Left lobe of liver (tissue), 2 donors: ENCODE measurements around the gene CST1. TPM values are rescaled to one million over a fixed set of nuclear protein-coding genes. Genes with fewer than 3 reads are reported as not detected.
"Not testable (repeated sequence)": the region's sequence is repeated elsewhere in the genome, so short reads cannot be mapped to it uniquely, and the experiment has no call there.

Experiments used
- ATAC-seq: fragments of 200-7000 bp; cut with Tn5 transposase; one replicate; pipeline ENCODE4 v1.9.1; 2020; ENCODE audit warnings: mild to moderate bottlenecking, moderate library complexity
- DNase-seq: peaks from one replicate; pipeline ENCODE4 v3.0.0-alpha.2; 2020; ENCODE audit warnings: low spot score
- total RNA-seq: library from RNA; stranded (reverse); gene quantifications from one replicate; pipeline ENCODE4 v1.2.1, GENCODE V29; 2021
- donor health status: DM: no; HTN: no; CAD: no; lungs with moderate emphysema.
- donor health status: DM: no; HTN: yes; CAD: no.

Gene CST1
- total RNA-seq, 1 donor from 2014 or later = not detected

DNA sequence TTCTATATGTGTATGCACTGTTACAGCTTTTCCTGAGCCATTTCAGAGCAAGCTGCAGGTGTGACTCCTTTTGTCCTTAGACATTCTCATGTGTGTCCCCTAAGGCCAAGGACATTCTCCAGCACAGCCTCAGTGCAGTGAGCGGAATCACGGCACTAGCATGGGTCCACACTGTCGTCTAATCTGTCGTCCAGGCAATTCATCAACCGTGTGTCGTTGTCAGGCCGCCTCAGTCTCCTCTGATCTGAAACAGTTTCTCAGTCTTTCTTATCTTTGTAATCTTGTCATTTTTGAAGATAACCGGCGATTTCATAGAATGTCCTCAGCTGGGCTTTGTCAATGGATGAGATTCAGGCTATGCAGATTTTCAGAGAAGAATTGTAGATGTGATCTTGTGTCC lies 31.4 kb downstream of the CST1 start:
- not testable (repeated sequence) for ATAC-seq, DNase-seq

GRCh38 chr20:23711778-23712177 lies 39.0 kb downstream of the CST1 start:
- DNase-seq = not testable (repeated sequence)

DNA sequence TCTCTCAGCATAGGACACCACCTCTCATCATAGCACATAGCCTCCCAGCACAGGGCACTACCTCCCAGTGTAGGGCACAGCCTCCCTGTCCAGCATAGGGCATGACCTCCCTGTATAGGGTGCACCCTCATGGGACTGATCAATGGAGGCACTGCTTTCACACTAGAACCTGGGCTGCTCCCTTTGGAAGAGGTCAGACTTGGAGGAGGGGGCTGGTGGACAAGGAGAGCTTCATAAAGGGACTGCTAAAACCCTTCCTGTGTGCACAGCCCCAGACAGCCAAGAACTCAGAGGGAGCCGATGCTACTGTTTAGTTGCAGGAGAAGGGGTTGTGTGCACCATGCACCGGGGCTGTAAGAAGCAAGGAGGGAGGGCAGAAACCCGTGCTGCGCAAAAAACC lies 40.0 kb downstream of the CST1 start:
- no peak for DNase-seq
- no peak for ATAC-seq

More at GRCh38 chr20:23711778-23712177, 39.0 kb downstream of the CST1 start:
- not testable (repeated sequence) for ATAC-seq

DNA sequence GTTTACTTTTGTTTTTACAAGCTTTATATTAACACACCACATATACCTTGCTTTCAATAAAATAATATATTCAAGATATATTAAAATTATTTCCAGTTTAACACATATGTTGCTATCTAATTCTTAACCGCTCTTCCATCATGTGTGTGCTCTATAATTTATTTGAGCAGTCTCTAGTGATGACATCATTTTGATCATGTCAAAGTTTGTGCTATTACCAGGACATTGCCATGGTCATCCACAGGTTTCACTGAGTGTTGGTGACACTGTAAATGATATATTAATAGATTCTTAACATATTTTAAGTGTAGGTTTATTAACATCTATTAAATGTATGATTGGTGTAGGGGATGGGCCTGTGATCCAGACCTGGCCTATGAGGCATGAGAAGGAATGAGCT lies 44.8 kb downstream of the CST1 start:
- ATAC-seq = no peak
- DNase-seq = no peak

DNA sequence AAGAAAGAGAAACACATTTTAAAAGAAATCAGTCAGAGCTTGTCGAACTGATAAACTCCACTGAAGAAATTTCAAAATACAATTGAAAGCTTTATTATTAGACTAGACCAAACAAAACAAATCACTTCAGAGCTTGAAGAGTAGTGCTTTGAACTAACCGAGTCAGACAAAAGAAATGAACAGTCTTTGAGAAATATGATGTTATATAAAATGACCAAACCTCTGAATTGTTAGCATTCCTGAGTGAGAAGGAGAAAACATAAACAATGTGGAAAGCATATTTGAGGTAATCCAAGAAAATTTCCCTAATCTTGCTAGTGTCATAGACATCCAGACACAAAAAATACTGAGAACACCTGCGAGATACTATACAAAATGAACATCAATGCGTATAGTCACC lies 48.7 kb downstream of the CST1 start:
- no peak for ATAC-seq

DNA sequence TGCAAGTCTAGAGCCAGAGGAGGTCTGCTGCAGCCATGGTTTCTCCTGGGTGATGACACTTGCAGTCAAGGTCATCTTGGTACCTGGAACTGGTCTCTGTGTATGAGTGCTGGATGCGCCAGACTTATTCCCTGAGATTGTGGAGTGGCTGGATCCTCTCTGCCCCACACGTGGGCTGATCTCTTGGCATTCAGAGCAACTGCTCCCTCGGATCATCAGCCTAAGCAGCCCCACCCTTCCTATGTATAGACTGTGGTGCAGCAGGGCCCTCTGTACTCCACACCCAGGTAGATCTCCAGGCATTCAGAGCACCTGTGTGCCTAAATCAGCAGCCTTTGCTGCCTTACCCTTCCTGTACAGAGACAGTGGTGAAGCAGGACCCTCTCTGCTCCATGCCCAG lies 49.8 kb downstream of the CST1 start:
- DNase-seq (no peak), ATAC-seq (no peak)

More for the DNA sequence above, 48.7 kb downstream of the CST1 start:
- DNase-seq = no peak

DNA sequence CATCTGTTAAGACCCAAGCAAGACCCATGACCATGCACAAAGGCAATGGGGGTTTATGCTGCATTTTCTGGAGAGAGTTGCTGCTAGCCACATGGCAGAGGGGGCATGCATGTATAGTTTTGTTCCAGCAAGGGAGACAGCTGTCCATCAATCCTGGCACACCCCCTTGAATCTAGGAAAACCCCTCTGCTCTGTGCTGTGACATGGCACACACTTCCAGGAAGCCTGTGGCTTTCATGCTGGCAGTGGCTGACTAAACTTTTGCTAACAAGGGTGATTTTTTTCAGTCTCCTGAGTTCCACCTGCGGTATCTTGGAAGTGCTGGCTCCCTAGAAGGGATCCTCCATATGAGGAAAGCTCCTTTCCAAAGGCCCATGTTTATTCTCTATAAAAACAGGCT lies 52.8 kb downstream of the CST1 start:
- ATAC-seq = no peak
- DNase-seq = no peak

Other genes with a start within 250 kb of the CST1 start
- not detected for gene CST9L, start 182.5 kb downstream of the CST1 start, total RNA-seq
- gene CST9, start 145.0 kb downstream of the CST1 start, total RNA-seq = not detected
- 1,478 TPM for gene CST3, start 113.0 kb downstream of the CST1 start, total RNA-seq
- not detected for gene CST4, start 61.9 kb downstream of the CST1 start, total RNA-seq
- gene CST2, start 75.8 kb upstream of the CST1 start, total RNA-seq = not detected
- not detected for gene CST5, start 128.8 kb upstream of the CST1 start, total RNA-seq
- gene GGTLC1, start 237.8 kb upstream of the CST1 start, total RNA-seq = not detected